GM12874 (cell line): ENCODE data around the gene GLTP.
A peak's percentile ranks its signal among the peaks of the same experiment; 100 is the strongest.

Experiments
- TF ChIP-seq, protein P1 (sequence below): IDR thresholded peaks from 2 replicates; pipeline ENCODE4 v1.5.1; 2011; ENCODE audit warnings: low read depth, mild to moderate bottlenecking, control low read depth, low read length, moderate library complexity; ENCODE audit not compliant: insufficient read depth

Gene GLTP

DNA sequence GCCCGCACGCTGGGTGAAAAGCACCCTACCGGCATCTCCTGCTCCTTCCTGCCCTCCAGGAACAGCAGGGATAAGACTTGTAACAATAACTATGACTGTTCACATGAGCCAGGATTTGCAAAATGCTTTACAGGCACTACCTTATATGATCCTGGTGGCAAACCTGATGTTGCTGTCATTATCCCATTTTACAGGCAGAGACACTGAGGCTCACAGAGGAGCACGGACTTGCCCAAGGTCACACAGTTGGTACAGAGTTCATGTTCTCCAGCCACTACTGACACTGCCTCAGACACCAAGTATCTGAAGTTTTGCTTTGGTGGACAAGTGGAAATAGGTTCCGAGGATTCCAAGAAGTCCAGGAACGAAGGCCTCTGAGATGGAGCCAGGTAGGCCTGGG lies 22.6 kb downstream of the GLTP start:
- TF ChIP-seq, protein P1, sequence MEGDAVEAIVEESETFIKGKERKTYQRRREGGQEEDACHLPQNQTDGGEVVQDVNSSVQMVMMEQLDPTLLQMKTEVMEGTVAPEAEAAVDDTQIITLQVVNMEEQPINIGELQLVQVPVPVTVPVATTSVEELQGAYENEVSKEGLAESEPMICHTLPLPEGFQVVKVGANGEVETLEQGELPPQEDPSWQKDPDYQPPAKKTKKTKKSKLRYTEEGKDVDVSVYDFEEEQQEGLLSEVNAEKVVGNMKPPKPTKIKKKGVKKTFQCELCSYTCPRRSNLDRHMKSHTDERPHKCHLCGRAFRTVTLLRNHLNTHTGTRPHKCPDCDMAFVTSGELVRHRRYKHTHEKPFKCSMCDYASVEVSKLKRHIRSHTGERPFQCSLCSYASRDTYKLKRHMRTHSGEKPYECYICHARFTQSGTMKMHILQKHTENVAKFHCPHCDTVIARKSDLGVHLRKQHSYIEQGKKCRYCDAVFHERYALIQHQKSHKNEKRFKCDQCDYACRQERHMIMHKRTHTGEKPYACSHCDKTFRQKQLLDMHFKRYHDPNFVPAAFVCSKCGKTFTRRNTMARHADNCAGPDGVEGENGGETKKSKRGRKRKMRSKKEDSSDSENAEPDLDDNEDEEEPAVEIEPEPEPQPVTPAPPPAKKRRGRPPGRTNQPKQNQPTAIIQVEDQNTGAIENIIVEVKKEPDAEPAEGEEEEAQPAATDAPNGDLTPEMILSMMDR: no peak

GRCh38 chr12:109855377-109855776 lies 25.0 kb downstream of the GLTP start:
- TF ChIP-seq, protein P1: no peak

GRCh38 chr12:109847142-109847735 lies 33.1 kb downstream of the GLTP start:
- TF ChIP-seq, protein P1: no peak

DNA sequence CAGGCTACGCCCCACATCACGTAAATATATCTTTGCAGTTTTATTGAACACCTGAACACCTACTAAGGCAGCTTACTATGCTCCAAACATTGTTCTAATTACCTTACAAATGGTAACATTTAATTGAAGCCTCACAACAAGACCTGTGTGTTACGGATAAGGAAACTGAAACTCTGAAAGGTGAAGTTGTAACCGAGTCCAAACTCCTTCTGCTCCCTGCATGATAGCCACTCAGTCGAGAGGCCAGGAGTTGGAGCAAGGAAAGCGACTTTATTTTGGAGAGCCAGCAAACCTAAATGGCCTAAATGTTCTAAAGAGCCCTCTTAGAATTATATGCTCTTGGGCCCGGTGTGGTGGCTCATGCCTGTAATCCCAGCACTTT lies 34.5 kb downstream of the GLTP start:
- TF ChIP-seq, protein P1: no peak

DNA sequence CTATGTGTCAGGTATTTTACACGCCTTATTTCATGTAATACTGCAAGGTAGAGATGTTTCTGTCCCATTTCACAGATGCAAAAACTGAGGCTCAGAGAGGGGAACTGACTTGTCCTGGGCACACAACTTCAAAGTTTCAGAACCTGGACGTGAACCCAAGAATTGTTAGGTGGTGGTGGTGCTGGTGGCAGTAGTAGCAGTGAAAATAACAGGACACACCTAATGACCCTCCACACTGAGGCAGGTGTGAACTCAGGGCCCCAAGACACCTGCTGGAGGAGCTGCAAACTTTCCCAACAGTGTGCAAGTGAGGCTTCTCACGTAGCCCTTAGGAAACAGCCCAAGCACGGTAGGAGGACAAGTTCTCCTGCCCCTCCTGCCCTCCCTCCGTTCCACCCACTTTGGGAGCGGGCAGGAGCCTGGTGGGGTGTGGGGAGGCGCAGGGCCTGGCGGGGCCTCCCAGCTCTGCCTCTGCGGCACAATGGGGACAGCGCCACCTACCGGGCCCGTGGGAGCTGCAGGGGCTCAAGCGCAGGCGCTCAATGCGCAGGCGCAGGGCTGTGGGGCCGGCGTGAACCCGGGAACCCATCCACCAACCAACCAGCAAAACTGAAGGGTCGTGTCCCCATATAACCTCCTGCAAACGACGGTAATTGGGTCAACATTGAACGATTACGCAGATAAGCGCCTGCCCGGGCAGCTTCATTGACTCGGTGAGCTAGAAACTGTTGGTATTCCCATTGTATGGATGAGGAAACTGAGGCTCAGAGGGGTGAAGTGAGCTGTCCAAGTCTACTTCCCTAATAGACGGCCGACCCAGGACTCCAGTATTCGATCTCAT lies 35.1 kb downstream of the GLTP start:
- TF ChIP-seq, protein P1: peak; percentile 100

GRCh38 chr12:109844091-109844490 lies 36.2 kb downstream of the GLTP start:
- TF ChIP-seq, protein P1: no peak

- TF ChIP-seq, protein P1: no peak
These were observed 38.3 kb downstream of the GLTP start for GRCh38 chr12:109842021-109842420.
